HCT116 (cell line): ENCODE data around the gene ZNF626. TPM values are rescaled to one million over a fixed set of nuclear protein-coding genes. Genes with fewer than 3 reads are reported as not detected.

Experiments
- ATAC-seq: fragments of 200-7000 bp; cut with Tn5 transposase; 2 replicates; pipeline ENCODE4 v1.9.1; 2020; ENCODE audit warnings: mild to moderate bottlenecking, moderate library complexity
- Bru-seq: library from RNA; stranded (reverse); fragments of 400-500 nt; gene quantifications from one replicate; lab custom pipeline; 2021; lab: Mats Ljungman, UMichigan
- BruChase-seq, 2 experiments: library from RNA; stranded (reverse); fragments of 400-500 nt; gene quantifications; one replicate each; lab custom pipeline; 2021; lab: Mats Ljungman, UMichigan
- BruUV-seq: library from RNA; stranded (reverse); fragments of 400-500 nt; replicated peaks from 2 replicates; lab custom pipeline; 2021; lab: Mats Ljungman, UMichigan
- CTCF ChIA-PET: fragments of 300-600 bp; sonication (Branson Sonifier 250); formaldehyde crosslinking; loops from one replicate; lab custom pipeline; 2021; ENCODE audit warnings: antibody characterized with exemption; lab: Charles Lee
- POLR2A ChIA-PET: fragments of 300-600, 350-600 bp; sonication (Branson Sonifier 250); formaldehyde crosslinking; loops from one replicate; lab custom pipeline; 2021; ENCODE audit warnings: antibody characterized with exemption; lab: Charles Lee
- RAD21 ChIA-PET, 2 experiments: fragments of 300-600 bp; sonication (Branson Sonifier 250); formaldehyde crosslinking; loops; one replicate each; lab custom pipeline; 2023; ENCODE audit warnings: low total read pairs in 2 of 2; ENCODE audit not compliant: uncharacterized antibody in 2 of 2, unreplicated experiment in 2 of 2, low non-redundant PET in 1 of 2; lab: Charles Lee
- DNase-seq: peaks from one replicate; pipeline ENCODE4 v3.0.0-alpha.2; 2010; ENCODE audit warnings: low read depth, low spot score
- H2AFZ ChIP-seq: fragments of 200-600 bp; shearing (Covaris generic), sonication (generic); 2 replicates; pipeline ENCODE4 v1.6.1; 2017; ENCODE audit warnings: low read depth, mixed run types, mixed read lengths, antibody characterized with exemption, low read length; ENCODE audit not compliant: poor library complexity, severe bottlenecking
- H3K27ac ChIP-seq: 2 replicates; pipeline ENCODE4 v1.5.1; 2012; ENCODE audit warnings: low read depth, low read length
- H3K27me3 ChIP-seq: fragments of 200-600 bp; sonication (generic); 2 replicates; pipeline ENCODE4 v1.6.1; 2016; ENCODE audit warnings: mixed run types, low read length, mixed read lengths; ENCODE audit not compliant: insufficient read depth
- H3K36me3 ChIP-seq, 2 experiments: fragments of 200-500 bp in 1 of 2; fragments of 200-600 bp in 1 of 2; sonication (Bioruptor generic) in 1 of 2; sonication (generic) in 1 of 2; 2 replicates each; pipeline versions ENCODE4 v1.5.1 to v1.6.1; 2014 to 2016; ENCODE audit warnings: low read length in 2 of 2, inconsistent platforms in 1 of 2, mixed read lengths in 1 of 2, mixed run types in 1 of 2; ENCODE audit not compliant: insufficient read depth in 2 of 2, control insufficient read depth in 1 of 2
- H3K4me1 ChIP-seq, 2 experiments: fragments of 200-600 bp in 1 of 2; sonication (generic) in 1 of 2; 2 replicates each; pipeline versions ENCODE4 v1.5.1 to v1.6.1; 2012 to 2017; ENCODE audit warnings: low read length in 2 of 2, inconsistent platforms in 1 of 2, mild to moderate bottlenecking in 1 of 2, mixed read lengths in 1 of 2, mixed run types in 1 of 2, moderate library complexity in 1 of 2; ENCODE audit not compliant: insufficient read depth in 2 of 2, control insufficient read depth in 1 of 2
- H3K4me2 ChIP-seq: fragments of 200-600 bp; sonication (generic); 2 replicates; pipeline ENCODE4 v1.6.1; 2017; ENCODE audit warnings: mixed run types, low read length, mixed read lengths
- H3K4me3 ChIP-seq, 2 experiments: fragments of 200-600 bp in 1 of 2; sonication (generic) in 1 of 2; replicated peaks in 1 of 2; 2 replicates each; pipeline ENCODE4 v1.5.1; 2011 to 2016; ENCODE audit warnings: low read length in 2 of 2, control low read depth in 1 of 2, low read depth in 1 of 2, mild to moderate bottlenecking in 1 of 2, mixed read lengths in 1 of 2, mixed run types in 1 of 2
- H3K79me2 ChIP-seq: fragments of 200-600 bp; sonication (generic); 2 replicates; pipeline ENCODE4 v1.6.1; 2017; ENCODE audit warnings: mild to moderate bottlenecking, mixed run types, low read length, moderate library complexity, mixed read lengths; ENCODE audit not compliant: insufficient read depth
- H3K9ac ChIP-seq: fragments of 200-600 bp; sonication (generic); 2 replicates; pipeline ENCODE4 v1.6.1; 2016; ENCODE audit warnings: low read length, mixed read lengths
- H3K9me2 ChIP-seq: fragments of 200-600 bp; sonication (generic), shearing (Covaris generic); 2 replicates; pipeline ENCODE4 v1.6.1; 2017; ENCODE audit warnings: mixed run types, mild to moderate bottlenecking, moderate library complexity; ENCODE audit not compliant: insufficient read depth
- H3K9me3 ChIP-seq, 2 experiments: fragments of 200-500 bp in 1 of 2; fragments of 200-600 bp in 1 of 2; sonication (Bioruptor generic) in 1 of 2; sonication (generic) in 1 of 2; 2 replicates each; pipeline ENCODE4 v1.6.1; 2014 to 2017; ENCODE audit warnings: low read length in 2 of 2, mixed read lengths in 2 of 2, inconsistent platforms in 1 of 2, low read depth in 1 of 2, mild to moderate bottlenecking in 1 of 2, mixed run types in 1 of 2, moderate library complexity in 1 of 2; ENCODE audit not compliant: control insufficient read depth in 1 of 2, insufficient read depth in 1 of 2
- H4K20me1 ChIP-seq: fragments of 200-600 bp; sonication (generic), shearing (Covaris generic); 2 replicates; pipeline ENCODE4 v1.6.1; 2017; ENCODE audit warnings: mixed run types, mild to moderate bottlenecking, moderate library complexity; ENCODE audit not compliant: insufficient read depth
- EGR1 ChIP-seq: IDR thresholded peaks from 2 replicates; pipeline ENCODE4 v1.6.1; 2012; ENCODE audit warnings: low read depth
- EZH2 ChIP-seq: fragments of 200-600 bp; sonication (generic); IDR thresholded peaks from 2 replicates; pipeline ENCODE4 v1.6.1; 2017; ENCODE audit warnings: antibody characterized with exemption, mixed run types
- POLR2A ChIP-seq: IDR thresholded peaks from 2 replicates; pipeline ENCODE4 v1.7.0; 2011; ENCODE audit warnings: borderline replicate concordance; ENCODE audit not compliant: insufficient read depth, insufficient read length; ENCODE audit errors: extremely low read depth
- TCF7L2 ChIP-seq: IDR thresholded peaks from 2 replicates; pipeline ENCODE4 v1.7.0; 2011; ENCODE audit warnings: borderline replicate concordance, inconsistent platforms; ENCODE audit not compliant: insufficient read depth, insufficient read length; ENCODE audit errors: extremely low read depth
- YY1 ChIP-seq: IDR thresholded peaks from 2 replicates; pipeline ENCODE4 v1.6.1; 2011; ENCODE audit warnings: low read length, low read depth, moderate library complexity, mild to moderate bottlenecking; ENCODE audit not compliant: insufficient replicate concordance; ENCODE audit errors: extremely low read depth
- intact Hi-C: fragments of 100-400 bp; cut with micrococcal nuclease; formaldehyde crosslinking; loops from 2 replicates; pipeline ENCODE4 v1.10.0; 2022
- long read RNA-seq: library from polyadenylated mRNA; unstranded; transcript quantifications from one replicate; pipeline ENCODE4 v2.0.0, GENCODE V29; 2021; ENCODE audit not compliant: unreplicated experiment
- polyA plus RNA-seq: library from polyadenylated mRNA; unstranded; fragments of >200 nt; gene quantifications from 2 replicates; pipeline ENCODE4 v1.2.1, GENCODE V29; 2012; ENCODE audit warnings: missing spikeins
- total RNA-seq: library from RNA; stranded (reverse); gene quantifications from one replicate; pipeline ENCODE4 v1.2.1, GENCODE V29; 2021; ENCODE audit not compliant: unreplicated experiment
- TF ChIP-seq, protein P1 (sequence below): IDR thresholded peaks from 2 replicates; pipeline ENCODE4 v1.6.1; 2012
- TF ChIP-seq, protein P2 (sequence below), 3 experiments: fragments of 200-600 bp in 1 of 3; sonication (generic) in 1 of 3; IDR thresholded peaks in 2 of 3; conservative IDR thresholded peaks in 1 of 3; 2 replicates each; pipeline ENCODE4 v1.5.1; 2012 to 2017; ENCODE audit warnings: low read depth in 2 of 3, low read length in 2 of 3, antibody characterized with exemption in 1 of 3, borderline replicate concordance in 1 of 3, control low read depth in 1 of 3, mild to moderate bottlenecking in 1 of 3, mixed read lengths in 1 of 3, mixed run types in 1 of 3, moderate library complexity in 1 of 3; ENCODE audit not compliant: insufficient read depth in 1 of 3
- TF ChIP-seq, protein P3 (sequence below): IDR thresholded peaks from 2 replicates; pipeline ENCODE4 v1.6.1; 2011; ENCODE audit warnings: mild to moderate bottlenecking, low read length, moderate library complexity; ENCODE audit not compliant: insufficient replicate concordance; ENCODE audit errors: extremely low read depth

Gene ZNF626
- total RNA-seq (not detected), Bru-seq, nascent RNA (not detected), BruChase-seq, experiment 1, labeled RNA remaining after a 6-hour chase (percentile 10 among the genes with signal in this experiment), BruChase-seq, experiment 2, labeled RNA remaining after a 2-hour chase (not detected)
- not detected in 2 replicates for polyA plus RNA-seq
- long read RNA-seq: 0 reads

DNA sequence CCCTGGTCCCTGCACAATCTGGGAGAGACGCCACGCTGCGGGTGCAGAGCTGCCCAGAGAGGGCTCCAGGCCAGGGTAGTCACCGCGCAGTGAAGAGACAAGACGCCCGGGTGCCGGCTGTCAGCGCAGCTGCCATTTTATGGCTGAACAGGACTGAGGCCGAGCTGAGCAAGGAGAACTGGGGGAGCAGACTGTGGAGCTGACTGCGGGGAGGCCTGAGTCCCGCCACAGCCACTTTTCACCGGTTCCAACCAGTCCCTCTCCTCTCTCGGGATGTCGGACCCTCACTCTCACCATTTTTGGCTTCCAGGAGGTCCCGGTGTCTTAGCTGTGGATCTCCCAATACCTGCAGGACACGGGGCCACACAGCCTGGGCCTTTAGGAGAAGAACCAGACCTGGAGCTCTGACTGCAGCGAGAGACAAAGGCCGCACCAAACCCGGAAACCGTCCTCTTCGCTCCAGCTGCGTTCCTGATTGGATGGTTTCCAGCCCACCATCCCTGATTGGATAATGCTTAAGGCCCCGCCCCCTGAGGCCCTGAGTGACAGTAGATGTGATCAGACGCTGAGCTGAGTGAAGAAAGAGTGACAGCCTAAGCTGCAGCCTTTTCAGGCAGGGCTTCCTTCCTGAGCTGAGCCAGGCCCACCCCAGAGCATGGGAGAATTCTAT lies at the start of gene ZNF626:
ZNF626 (minus strand) TSS at position 422 of the 670 bp plus-strand sequence; CDS start at position 297, 125 bp downstream.
- BruUV-seq: no TSS peak
- CTCF ChIA-PET: no interaction called here
- POLR2A ChIA-PET: no interaction called here
- Histone ChIP-seq H3K36me3 (no peaks in the 10 kb centered on the region), H3K27ac (no peak within 1 kb of the TSS), H3K4me1 (no peaks in the 10 kb centered on the region), H3K9me2 (no peaks in the 10 kb centered on the region), H3K27me3 (no peaks in the 10 kb centered on the region), H3K9ac (no peak within 1 kb of the TSS), H4K20me1 (no peaks in the 10 kb centered on the region), H3K9me3 (no peaks in the 10 kb centered on the region), H2AFZ (no peak within 1 kb of the TSS), H3K4me2 (no peak within 1 kb of the TSS), H3K4me3 (no peak within 1 kb of the TSS), H3K79me2 (no peaks in the 10 kb centered on the region)
- RAD21 ChIA-PET: no interaction called here
- TF ChIP-seq EGR1: no peak
- TF ChIP-seq, protein P1, sequence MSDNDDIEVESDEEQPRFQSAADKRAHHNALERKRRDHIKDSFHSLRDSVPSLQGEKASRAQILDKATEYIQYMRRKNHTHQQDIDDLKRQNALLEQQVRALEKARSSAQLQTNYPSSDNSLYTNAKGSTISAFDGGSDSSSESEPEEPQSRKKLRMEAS: no peak
- TF ChIP-seq, protein P2, sequence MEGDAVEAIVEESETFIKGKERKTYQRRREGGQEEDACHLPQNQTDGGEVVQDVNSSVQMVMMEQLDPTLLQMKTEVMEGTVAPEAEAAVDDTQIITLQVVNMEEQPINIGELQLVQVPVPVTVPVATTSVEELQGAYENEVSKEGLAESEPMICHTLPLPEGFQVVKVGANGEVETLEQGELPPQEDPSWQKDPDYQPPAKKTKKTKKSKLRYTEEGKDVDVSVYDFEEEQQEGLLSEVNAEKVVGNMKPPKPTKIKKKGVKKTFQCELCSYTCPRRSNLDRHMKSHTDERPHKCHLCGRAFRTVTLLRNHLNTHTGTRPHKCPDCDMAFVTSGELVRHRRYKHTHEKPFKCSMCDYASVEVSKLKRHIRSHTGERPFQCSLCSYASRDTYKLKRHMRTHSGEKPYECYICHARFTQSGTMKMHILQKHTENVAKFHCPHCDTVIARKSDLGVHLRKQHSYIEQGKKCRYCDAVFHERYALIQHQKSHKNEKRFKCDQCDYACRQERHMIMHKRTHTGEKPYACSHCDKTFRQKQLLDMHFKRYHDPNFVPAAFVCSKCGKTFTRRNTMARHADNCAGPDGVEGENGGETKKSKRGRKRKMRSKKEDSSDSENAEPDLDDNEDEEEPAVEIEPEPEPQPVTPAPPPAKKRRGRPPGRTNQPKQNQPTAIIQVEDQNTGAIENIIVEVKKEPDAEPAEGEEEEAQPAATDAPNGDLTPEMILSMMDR (IDR thresholded peaks at IDR 0.05 in 2 of 3, conservative IDR thresholded peaks at IDR 0.05 in 1 of 3; ENCODE audit: borderline replicate concordance in 1 of 3, insufficient read depth in 1 of 3, low read depth in 2 of 3, low read length in 2 of 3): no peak
- TF ChIP-seq, protein P3, sequence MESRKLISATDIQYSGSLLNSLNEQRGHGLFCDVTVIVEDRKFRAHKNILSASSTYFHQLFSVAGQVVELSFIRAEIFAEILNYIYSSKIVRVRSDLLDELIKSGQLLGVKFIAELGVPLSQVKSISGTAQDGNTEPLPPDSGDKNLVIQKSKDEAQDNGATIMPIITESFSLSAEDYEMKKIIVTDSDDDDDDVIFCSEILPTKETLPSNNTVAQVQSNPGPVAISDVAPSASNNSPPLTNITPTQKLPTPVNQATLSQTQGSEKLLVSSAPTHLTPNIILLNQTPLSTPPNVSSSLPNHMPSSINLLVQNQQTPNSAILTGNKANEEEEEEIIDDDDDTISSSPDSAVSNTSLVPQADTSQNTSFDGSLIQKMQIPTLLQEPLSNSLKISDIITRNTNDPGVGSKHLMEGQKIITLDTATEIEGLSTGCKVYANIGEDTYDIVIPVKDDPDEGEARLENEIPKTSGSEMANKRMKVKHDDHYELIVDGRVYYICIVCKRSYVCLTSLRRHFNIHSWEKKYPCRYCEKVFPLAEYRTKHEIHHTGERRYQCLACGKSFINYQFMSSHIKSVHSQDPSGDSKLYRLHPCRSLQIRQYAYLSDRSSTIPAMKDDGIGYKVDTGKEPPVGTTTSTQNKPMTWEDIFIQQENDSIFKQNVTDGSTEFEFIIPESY: no peak
- no peak for TF ChIP-seq EZH2
- TF ChIP-seq YY1: no peak
- no peak for TF ChIP-seq TCF7L2
- TF ChIP-seq POLR2A: no peak
- intact Hi-C loops: no loop called here
- DNase-seq: no peak
- ATAC-seq: no peak
